ENCODE results near the gene DEPDC5. TPM values are rescaled to one million over a fixed set of nuclear protein-coding genes. Genes with fewer than 3 reads are reported as not detected.
"Not testable (repeated sequence)": the region's sequence is repeated elsewhere in the genome, so short reads cannot be mapped to it uniquely, and the experiment has no call there.

Gene DEPDC5
- total RNA-seq, 1 donor = 25.9 TPM

DNA sequence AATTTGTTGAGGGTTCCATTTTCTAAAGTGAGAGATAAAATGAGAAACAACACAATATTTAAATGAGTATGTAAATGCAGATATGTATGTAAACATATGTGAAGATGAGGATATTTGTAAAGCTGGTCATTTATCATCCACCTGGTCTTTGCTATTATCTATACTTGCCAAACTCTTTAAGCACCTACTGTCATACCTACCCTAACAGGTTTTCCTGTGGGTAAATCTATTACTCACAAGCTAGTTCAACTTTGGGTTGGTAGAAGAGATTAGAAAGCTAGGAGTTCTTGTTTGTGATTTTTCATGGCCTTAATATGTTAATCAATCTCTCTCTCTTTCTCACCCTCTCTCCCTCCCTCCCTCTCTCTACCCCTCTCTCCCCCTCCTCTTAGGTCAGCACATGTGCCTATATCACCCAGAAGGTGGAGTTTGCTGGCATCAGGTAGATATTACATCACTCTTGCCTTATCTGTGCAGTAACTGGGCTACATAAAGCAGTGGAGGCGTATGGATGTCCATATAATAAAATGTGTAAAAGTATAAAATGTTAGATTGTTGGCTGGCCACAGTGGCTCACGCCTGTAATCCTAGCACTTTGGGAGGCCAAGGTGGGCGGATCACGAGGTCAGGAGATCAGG, 14.7 kb downstream of the DEPDC5 start:
- H3K4me1 ChIP-seq (ENCODE audit: insufficient read depth, low read length) = no peaks in the 10 kb centered on the region
- no peaks in the 10 kb centered on the region for H3K9me3 ChIP-seq (ENCODE audit: low read depth, low read length)
- no peak overlapping the region for H3K4me3 ChIP-seq (ENCODE audit: low read length)
- H3K27me3 ChIP-seq (ENCODE audit: insufficient read depth, low read length) = no peaks in the 10 kb centered on the region

DNA sequence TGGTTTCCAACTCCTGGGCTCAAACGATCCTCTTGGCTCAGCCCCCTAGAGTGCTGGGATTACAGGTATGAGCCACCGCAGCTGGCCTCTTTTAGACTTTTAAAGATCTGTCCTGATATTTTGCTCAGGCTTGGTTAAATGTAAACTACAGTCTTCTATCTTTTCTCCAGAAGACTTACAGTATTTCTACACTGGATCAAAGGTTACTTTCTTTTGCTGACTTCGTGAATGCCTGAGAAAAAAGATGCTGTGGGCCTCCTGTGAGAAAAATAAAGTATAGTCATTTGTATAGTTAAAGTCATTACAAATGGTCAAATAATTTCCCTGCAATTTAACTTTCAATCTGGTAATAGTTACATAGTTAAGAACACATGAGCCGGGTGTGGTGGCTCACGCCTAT, 19.6 kb downstream of the DEPDC5 start:
- H3K9me3 ChIP-seq (ENCODE audit: low read depth, low read length) = no peaks in the 10 kb centered on the region
- no peaks in the 10 kb centered on the region for H3K27me3 ChIP-seq (ENCODE audit: insufficient read depth, low read length)

DNA sequence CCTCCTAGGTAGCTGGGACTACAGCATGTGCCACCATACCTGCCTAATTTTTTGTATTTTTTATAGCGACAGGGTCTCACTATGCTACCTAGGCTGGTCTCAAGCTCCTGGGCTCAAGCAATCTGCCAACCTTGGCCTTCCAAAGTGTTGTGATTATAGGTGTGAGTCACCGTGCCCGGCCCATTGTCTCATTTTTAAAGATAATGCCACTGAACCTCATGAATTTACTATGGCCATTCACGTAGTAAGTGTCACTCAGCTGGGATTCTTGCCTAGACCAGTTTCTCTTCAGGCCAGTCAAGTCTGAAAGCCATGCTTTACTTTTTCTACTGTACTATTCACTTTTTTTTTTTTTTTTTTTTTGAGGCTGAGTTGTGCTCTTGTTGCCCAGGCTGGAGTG, 22.4 kb downstream of the DEPDC5 start:
- H3K9me3 ChIP-seq (ENCODE audit: low read depth, low read length) = no peaks in the 10 kb centered on the region
- H3K4me1 ChIP-seq (ENCODE audit: insufficient read depth, low read length) = no peaks in the 10 kb centered on the region
- no peak overlapping the region for H3K4me3 ChIP-seq (ENCODE audit: low read length)
- H3K27me3 ChIP-seq (ENCODE audit: insufficient read depth, low read length) = no peaks in the 10 kb centered on the region

More for the DNA sequence above, 19.6 kb downstream of the DEPDC5 start:
- Histone ChIP-seq H3K4me1 (ENCODE audit: insufficient read depth, low read length) (no peaks in the 10 kb centered on the region), H3K4me3 (ENCODE audit: low read length) (no peak overlapping the region)

DNA sequence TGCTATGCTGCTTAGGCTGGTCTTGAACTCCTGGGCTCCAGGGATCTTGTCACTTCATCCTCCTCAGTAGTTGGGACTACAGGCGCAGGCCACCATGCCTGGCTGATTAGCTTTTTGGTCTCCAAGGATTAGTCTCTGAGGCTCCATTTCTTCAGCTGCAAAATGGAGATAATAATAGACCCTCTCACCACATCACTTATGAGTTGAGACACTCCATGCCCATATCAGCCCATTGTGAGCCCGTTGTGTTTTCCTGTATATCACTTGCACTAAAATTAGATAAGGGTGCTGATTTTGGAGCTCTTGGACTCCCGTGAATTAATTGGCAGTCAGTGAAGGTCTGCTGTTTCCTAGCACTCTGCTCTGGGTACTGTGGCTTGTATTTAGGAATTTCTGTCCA, 36.0 kb downstream of the DEPDC5 start:
- H3K4me3 ChIP-seq (ENCODE audit: low read length) = no peak overlapping the region
- no peaks in the 10 kb centered on the region for H3K9me3 ChIP-seq (ENCODE audit: low read depth, low read length)
- H3K27me3 ChIP-seq (ENCODE audit: insufficient read depth, low read length) = no peaks in the 10 kb centered on the region
- H3K4me1 ChIP-seq (ENCODE audit: insufficient read depth, low read length) = peaks cover 17% of the 10 kb centered on the region

DNA sequence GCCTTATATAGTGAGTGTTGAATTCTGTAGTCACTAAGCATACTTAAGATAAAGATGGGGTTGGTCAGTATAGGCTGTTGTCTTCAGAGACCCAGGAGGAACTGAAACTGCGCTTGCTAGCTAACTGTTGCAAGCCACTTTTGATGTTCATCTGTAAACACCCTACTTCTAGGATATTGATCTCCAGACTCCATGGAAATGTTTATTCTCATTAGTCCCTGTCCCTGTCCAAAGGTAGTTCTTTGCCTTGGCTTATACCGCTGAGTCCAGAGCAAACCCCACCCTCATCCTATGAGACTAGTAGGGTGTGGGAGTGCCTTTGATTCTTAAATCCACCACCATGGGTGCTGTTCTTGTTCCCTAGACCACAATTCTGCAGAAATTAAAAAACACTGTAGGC, 36.4 kb downstream of the DEPDC5 start:
- Histone ChIP-seq H3K4me1 (ENCODE audit: insufficient read depth, low read length) (peaks cover 17% of the 10 kb centered on the region), H3K27me3 (ENCODE audit: insufficient read depth, low read length) (no peaks in the 10 kb centered on the region), H3K9me3 (ENCODE audit: low read depth, low read length) (no peaks in the 10 kb centered on the region), H3K4me3 (ENCODE audit: low read length) (no peak overlapping the region)

DNA sequence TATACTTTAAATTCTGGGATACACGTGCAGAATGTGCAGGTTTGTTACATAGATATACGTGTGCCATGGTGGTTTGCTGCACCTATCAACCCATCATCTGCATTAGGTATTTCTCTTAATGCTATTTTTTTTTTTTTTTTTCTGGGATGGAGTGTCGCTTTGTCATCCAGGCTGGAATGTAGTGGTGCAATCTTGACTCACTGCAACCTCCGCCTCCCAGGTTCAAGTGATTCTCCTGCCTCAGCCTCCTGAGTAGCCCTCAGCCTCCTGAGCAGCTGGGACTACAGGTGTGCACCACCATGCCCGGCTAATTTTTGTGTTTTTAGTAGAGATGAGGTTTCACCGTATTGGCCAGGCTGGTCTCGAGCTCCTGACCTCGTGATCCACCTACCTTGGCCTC, 45.5 kb downstream of the DEPDC5 start:
- not testable (repeated sequence) for H3K9me3 ChIP-seq (ENCODE audit: low read depth, low read length); H3K27me3 ChIP-seq (ENCODE audit: insufficient read depth, low read length)

DNA sequence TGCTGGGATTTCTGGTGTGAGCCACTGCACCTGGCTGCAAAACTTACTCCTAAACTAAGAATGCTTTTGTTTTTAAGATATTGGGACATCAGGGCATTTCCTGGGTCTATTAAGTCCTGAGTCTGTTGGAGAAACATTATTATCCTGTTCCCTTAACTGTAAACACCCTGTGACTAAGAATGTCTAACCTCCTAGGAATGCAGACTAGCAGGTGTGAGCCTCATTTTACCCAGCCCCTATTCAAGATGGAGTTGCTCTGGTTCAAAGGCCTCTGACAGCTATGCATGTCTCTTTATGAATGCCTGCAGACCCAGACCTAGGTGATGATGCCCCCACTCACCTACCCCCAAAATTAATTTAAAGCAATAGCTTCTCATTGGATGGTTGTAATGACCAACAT, 46.2 kb downstream of the DEPDC5 start:
- Histone ChIP-seq H3K27me3 (ENCODE audit: insufficient read depth, low read length) (no peaks in the 10 kb centered on the region), H3K4me1 (ENCODE audit: insufficient read depth, low read length) (no peaks in the 10 kb centered on the region), H3K9me3 (ENCODE audit: low read depth, low read length) (no peaks in the 10 kb centered on the region), H3K4me3 (ENCODE audit: low read length) (no peak overlapping the region)

More for the DNA sequence above, 45.5 kb downstream of the DEPDC5 start:
- not testable (repeated sequence) for H3K4me3 ChIP-seq (ENCODE audit: low read length); H3K4me1 ChIP-seq (ENCODE audit: insufficient read depth, low read length)

DNA sequence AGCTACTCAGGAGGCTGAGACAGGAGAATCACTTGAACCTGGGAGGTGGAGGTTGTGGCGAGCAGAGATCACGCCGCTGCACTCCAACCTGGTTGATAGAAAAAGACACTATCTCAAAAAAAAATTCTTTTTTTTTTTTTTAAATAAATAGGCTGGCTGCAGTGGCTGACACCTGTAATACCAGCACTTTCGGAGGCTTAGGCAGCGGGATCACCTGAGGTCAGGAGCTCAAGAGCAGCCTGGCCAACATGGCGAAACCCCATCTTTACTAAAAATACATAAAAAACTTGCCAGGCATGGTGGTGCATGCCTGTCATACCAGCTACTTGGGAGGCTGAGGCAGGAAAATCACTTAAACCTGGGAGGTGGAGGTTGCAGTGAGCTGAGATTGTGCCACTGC, 47.0 kb downstream of the DEPDC5 start:
- not testable (repeated sequence) for H3K27me3 ChIP-seq (ENCODE audit: insufficient read depth, low read length); H3K4me3 ChIP-seq (ENCODE audit: low read length); H3K9me3 ChIP-seq (ENCODE audit: low read depth, low read length); H3K4me1 ChIP-seq (ENCODE audit: insufficient read depth, low read length)

DNA sequence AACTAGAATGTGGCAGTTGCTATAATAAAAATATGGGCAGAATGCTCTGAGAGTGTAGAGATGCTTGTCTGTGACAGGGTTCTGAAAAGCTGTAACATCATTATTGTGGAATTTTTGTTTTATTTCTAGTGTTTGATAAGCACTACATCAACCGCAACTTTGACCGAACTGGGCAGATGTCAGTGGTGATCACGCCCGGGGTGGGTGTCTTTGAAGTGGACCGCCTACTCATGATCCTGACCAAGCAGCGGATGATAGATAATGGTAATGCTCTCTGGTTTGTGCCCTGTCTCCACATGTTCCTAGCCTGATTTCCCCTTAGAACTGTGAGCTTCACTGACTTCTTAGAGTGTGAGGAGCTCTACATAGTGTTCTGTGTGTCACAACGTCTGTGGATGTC, 48.8 kb downstream of the DEPDC5 start:
- no peaks in the 10 kb centered on the region for H3K4me1 ChIP-seq (ENCODE audit: insufficient read depth, low read length)
- no peak overlapping the region for H3K4me3 ChIP-seq (ENCODE audit: low read length)
- no peaks in the 10 kb centered on the region for H3K27me3 ChIP-seq (ENCODE audit: insufficient read depth, low read length)
- no peaks in the 10 kb centered on the region for H3K9me3 ChIP-seq (ENCODE audit: low read depth, low read length)

DNA sequence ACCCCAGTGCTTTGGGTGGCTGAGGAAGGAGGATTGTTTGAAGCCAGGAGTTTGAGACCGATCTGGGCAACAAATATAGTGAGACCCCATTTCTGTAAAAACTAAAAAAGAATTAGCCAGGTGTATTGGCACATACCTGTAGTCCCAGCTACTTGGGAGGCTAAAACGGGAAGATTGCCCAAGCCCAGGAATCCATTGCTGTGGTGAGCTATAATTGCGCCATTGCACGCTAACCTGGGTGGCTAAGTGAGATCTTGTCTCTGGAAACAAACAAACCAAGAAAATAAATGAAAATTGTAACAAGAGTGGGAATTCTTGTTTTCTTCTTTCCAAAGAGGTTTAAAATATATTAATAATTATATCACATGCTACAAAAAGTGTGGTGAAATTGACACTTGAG, 52.9 kb downstream of the DEPDC5 start:
- H3K27me3 ChIP-seq (ENCODE audit: insufficient read depth, low read length) = no peaks in the 10 kb centered on the region
- H3K9me3 ChIP-seq (ENCODE audit: low read depth, low read length) = no peaks in the 10 kb centered on the region
- H3K4me3 ChIP-seq (ENCODE audit: low read length) = no peak overlapping the region
- H3K4me1 ChIP-seq (ENCODE audit: insufficient read depth, low read length) = no peaks in the 10 kb centered on the region

DNA sequence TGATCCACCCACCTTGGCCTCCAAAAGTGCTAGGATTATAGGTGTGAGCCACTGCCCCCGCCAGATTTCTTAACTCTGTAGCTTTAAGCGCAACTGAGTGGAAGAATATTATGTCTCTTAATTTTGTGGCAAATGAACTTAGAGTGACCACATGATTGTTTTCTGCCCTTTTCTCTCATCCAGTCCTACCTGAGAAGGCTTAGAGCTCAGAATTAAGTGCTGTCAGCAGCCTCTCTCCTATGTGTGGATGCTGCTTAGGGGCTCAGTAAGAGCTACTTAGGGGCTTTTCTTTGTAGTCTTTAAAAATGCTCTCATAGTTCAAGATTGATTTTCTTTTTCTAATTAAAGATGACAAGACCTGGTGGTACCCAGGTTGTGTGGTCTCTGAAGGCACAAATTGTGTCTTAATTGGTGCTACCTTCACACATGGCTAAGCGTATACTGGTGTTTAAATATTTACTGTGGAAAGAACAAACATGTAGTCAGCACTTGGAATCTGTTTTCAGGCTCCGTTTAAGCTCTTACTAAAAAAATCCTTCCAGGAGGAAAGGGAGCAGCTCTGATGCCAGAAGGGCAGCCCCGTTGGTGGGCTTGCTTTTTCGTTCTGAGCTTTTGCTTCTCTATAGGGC, 59.3 kb downstream of the DEPDC5 start:
- Histone ChIP-seq H3K4me1 (ENCODE audit: insufficient read depth, low read length) (no peaks in the 10 kb centered on the region), H3K4me3 (ENCODE audit: low read length) (no peak overlapping the region), H3K9me3 (ENCODE audit: low read depth, low read length) (no peaks in the 10 kb centered on the region), H3K27me3 (ENCODE audit: insufficient read depth, low read length) (no peaks in the 10 kb centered on the region)

DNA sequence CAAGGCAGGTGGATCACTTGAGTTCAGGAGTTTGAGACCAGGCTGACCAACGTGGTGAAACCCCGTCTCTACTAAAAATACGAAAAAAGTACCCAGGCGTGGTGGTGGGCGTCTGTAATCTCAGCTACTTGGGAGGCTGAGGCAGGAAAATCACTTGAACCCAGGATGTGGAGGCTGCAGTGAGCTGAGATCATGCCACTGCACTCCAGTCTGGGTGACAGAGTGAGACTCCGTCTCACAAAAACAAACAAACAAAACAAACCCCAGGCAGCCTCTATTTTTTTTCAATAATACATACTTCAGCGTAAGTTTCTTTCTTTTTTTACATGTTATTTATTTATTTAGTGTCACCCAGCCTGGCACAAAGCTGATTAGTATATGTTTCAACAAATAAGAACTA, 60.1 kb downstream of the DEPDC5 start:
- not testable (repeated sequence) for H3K4me1 ChIP-seq (ENCODE audit: insufficient read depth, low read length); H3K4me3 ChIP-seq (ENCODE audit: low read length); H3K27me3 ChIP-seq (ENCODE audit: insufficient read depth, low read length); H3K9me3 ChIP-seq (ENCODE audit: low read depth, low read length)

DNA sequence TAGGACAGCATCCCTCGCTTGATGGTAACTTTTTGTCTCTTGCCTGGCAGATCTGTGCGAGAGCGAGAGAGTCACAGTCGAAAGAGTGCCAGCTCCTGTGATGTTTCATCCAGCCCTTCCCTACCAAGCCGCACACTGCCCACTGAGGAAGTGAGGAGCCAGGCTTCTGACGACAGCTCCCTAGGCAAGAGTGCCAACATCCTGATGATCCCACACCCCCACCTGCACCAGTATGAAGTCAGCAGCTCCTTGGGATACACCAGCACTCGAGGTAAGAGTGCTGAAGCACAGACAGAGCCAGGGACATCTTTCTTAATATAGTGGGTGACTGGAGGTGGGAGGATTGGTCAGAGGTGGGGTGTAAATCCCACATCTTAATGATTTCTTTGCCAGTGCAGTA, 61.1 kb downstream of the DEPDC5 start:
- H3K27me3 ChIP-seq (ENCODE audit: insufficient read depth, low read length) = no peaks in the 10 kb centered on the region
- H3K4me1 ChIP-seq (ENCODE audit: insufficient read depth, low read length) = no peaks in the 10 kb centered on the region
- H3K9me3 ChIP-seq (ENCODE audit: low read depth, low read length) = no peaks in the 10 kb centered on the region
- no peak overlapping the region for H3K4me3 ChIP-seq (ENCODE audit: low read length)

DNA sequence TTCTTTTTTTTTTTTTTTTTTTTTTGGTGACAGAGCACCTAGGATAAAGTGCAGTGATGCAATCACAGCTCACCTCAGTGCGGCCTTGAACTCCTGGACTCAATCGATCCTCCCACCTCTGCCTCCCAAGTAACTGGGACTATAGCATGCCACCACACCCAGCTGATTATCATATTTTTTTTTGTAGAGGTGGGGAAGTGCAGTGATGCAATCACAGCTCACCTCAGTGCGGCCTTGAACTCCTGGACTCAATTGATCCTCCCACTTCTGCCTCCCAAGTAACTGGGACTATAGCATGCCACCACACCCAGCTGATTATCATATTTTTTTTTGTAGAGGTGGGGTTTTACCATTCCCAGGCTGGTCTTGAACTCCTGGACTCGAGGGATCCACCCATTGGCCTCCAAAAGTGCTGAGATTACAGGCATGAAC, 61.6 kb downstream of the DEPDC5 start:
- not testable (repeated sequence) for H3K9me3 ChIP-seq (ENCODE audit: low read depth, low read length); H3K4me1 ChIP-seq (ENCODE audit: insufficient read depth, low read length); H3K27me3 ChIP-seq (ENCODE audit: insufficient read depth, low read length); H3K4me3 ChIP-seq (ENCODE audit: low read length)

DNA sequence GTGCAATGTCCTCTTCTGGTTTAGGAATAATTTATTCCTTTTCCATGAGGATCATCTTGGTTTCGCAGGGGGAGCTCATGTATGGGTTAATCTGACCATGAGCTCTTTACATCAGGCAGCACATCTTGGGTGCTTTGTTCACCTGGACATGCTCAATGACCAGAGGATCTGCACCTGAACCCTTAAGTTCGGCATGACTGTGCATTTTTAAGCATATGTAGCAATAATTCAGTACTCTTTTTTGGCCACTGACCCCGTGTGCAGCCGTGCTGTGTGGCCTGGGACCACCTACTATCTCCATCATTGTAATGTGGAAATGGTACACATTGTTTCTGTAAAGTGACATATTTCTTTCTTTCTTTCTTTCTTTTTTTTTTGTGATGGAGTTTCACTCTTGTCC, 62.9 kb downstream of the DEPDC5 start:
- H3K9me3 ChIP-seq (ENCODE audit: low read depth, low read length) = no peaks in the 10 kb centered on the region
- no peaks in the 10 kb centered on the region for H3K4me1 ChIP-seq (ENCODE audit: insufficient read depth, low read length)
- H3K4me3 ChIP-seq (ENCODE audit: low read length) = no peak overlapping the region
- no peaks in the 10 kb centered on the region for H3K27me3 ChIP-seq (ENCODE audit: insufficient read depth, low read length)
